Kasumi-1 (cell line): ENCODE results near the gene INTS3.

Experiments
- DNase-seq, 2 experiments: peaks; one replicate each; lab custom pipeline; 2025; lab: John Stamatoyannopoulos, UW

INTS3 gene

GRCh38 chr1:153727463-153728304 lies at the start of gene INTS3:
TSS of gene INTS3 (plus strand) at chr1:153728050. CDS start at chr1:153728635, 585 bp downstream.
- peak; percentile 99 for DNase-seq

- DNase-seq = peak in 1 of 2 experiments; percentile 26
Measured at GRCh38 chr1:153678519-153679336, 49.1 kb upstream of the INTS3 start, which contains the start of gene NPR1. TSS of gene NPR1 (plus strand) at chr1:153678688. CDS start at chr1:153679109, 421 bp downstream.

- DNase-seq = no peak
Measured at GRCh38 chr1:153679337-153680119, 48.3 kb upstream of the INTS3 start.

- DNase-seq = no peak
Measured at GRCh38 chr1:153680120-153680403, 47.8 kb upstream of the INTS3 start.

- DNase-seq = no peak
Measured at GRCh38 chr1:153682730-153683129, 45.1 kb upstream of the INTS3 start.

GRCh38 chr1:153683854-153684253 lies 44.0 kb upstream of the INTS3 start:
- DNase-seq = no peak

- no peak for DNase-seq
Measured at GRCh38 chr1:153684892-153685291, 43.0 kb upstream of the INTS3 start.

GRCh38 chr1:153685544-153686340 lies 42.1 kb upstream of the INTS3 start:
- no peak for DNase-seq

- no peak for DNase-seq
Measured at GRCh38 chr1:153687346-153688125, 40.3 kb upstream of the INTS3 start.

- DNase-seq = no peak
Measured at GRCh38 chr1:153688276-153688675, 39.6 kb upstream of the INTS3 start.

- DNase-seq = no peak
Measured at GRCh38 chr1:153688736-153689328, 39.0 kb upstream of the INTS3 start.

GRCh38 chr1:153693466-153693865 lies 34.4 kb upstream of the INTS3 start:
- DNase-seq = no peak

GRCh38 chr1:153696741-153697140 lies 31.1 kb upstream of the INTS3 start:
- no peak for DNase-seq

GRCh38 chr1:153697191-153698019 lies 30.4 kb upstream of the INTS3 start:
- DNase-seq = no peak

GRCh38 chr1:153698020-153698922 lies 29.6 kb upstream of the INTS3 start:
- DNase-seq = no peak

- DNase-seq = no peak
Measured at GRCh38 chr1:153698923-153699714, 28.7 kb upstream of the INTS3 start.

- DNase-seq = no peak
Measured at GRCh38 chr1:153699768-153700167, 28.1 kb upstream of the INTS3 start.
